ENCODE results near the gene SDCCAG8.
A peak's percentile ranks its signal among the peaks of the same experiment; 100 is the strongest.
"Not testable (repeated sequence)": the region's sequence is repeated elsewhere in the genome, so short reads cannot be mapped to it uniquely, and the experiment has no call there.

The SDCCAG8 gene

GRCh38 chr1:243332440-243332839 lies 76.6 kb downstream of the SDCCAG8 start:
- DNase-seq (ENCODE audit: low spot score) = no peak

GRCh38 chr1:243335292-243335691 lies 79.5 kb downstream of the SDCCAG8 start:
- no peak for DNase-seq (ENCODE audit: low spot score)

- DNase-seq (ENCODE audit: low spot score) = no peak
Observed at GRCh38 chr1:243336163-243336562, 80.3 kb downstream of the SDCCAG8 start.

- not testable (repeated sequence) for DNase-seq (ENCODE audit: low spot score)
Observed at GRCh38 chr1:243338848-243339247, 83.0 kb downstream of the SDCCAG8 start.

- no peak for DNase-seq (ENCODE audit: low spot score)
Observed at GRCh38 chr1:243341074-243341473, 85.2 kb downstream of the SDCCAG8 start.

GRCh38 chr1:243343970-243344937 lies 88.4 kb downstream of the SDCCAG8 start:
- peak; percentile 76 for DNase-seq (ENCODE audit: low spot score)

GRCh38 chr1:243345205-243345604 lies 89.4 kb downstream of the SDCCAG8 start:
- no peak for DNase-seq (ENCODE audit: low spot score)

GRCh38 chr1:243346016-243346415 lies 90.2 kb downstream of the SDCCAG8 start:
- DNase-seq (ENCODE audit: low spot score) = no peak

GRCh38 chr1:243346468-243346867 lies 90.6 kb downstream of the SDCCAG8 start:
- no peak for DNase-seq (ENCODE audit: low spot score)

GRCh38 chr1:243348331-243348730 lies 92.5 kb downstream of the SDCCAG8 start:
- DNase-seq (ENCODE audit: low spot score) = no peak

- no peak for DNase-seq (ENCODE audit: low spot score)
Observed at GRCh38 chr1:243349128-243349527, 93.3 kb downstream of the SDCCAG8 start.

- DNase-seq (ENCODE audit: low spot score) = no peak
Observed at GRCh38 chr1:243351337-243351736, 95.5 kb downstream of the SDCCAG8 start.

GRCh38 chr1:243354511-243355153 lies 98.8 kb downstream of the SDCCAG8 start:
- peak; percentile 43 for DNase-seq (ENCODE audit: low spot score)

GRCh38 chr1:243363832-243364231 lies 108.0 kb downstream of the SDCCAG8 start:
- no peak for DNase-seq (ENCODE audit: low spot score)

GRCh38 chr1:243364330-243364729 lies 108.5 kb downstream of the SDCCAG8 start:
- no peak for DNase-seq (ENCODE audit: low spot score)

GRCh38 chr1:243364866-243365265 lies 109.0 kb downstream of the SDCCAG8 start:
- no peak for DNase-seq (ENCODE audit: low spot score)

- DNase-seq (ENCODE audit: low spot score) = no peak
Observed at GRCh38 chr1:243367314-243367713, 111.5 kb downstream of the SDCCAG8 start.

GRCh38 chr1:243374412-243374811 lies 118.6 kb downstream of the SDCCAG8 start:
- no peak for DNase-seq (ENCODE audit: low spot score)

- no peak for DNase-seq (ENCODE audit: low spot score)
Observed at GRCh38 chr1:243375596-243375995, 119.8 kb downstream of the SDCCAG8 start.

- DNase-seq (ENCODE audit: low spot score) = no peak
Observed at GRCh38 chr1:243378669-243379068, 122.8 kb downstream of the SDCCAG8 start.

- no peak for DNase-seq (ENCODE audit: low spot score)
Observed at GRCh38 chr1:243379208-243379607, 123.4 kb downstream of the SDCCAG8 start.

- DNase-seq (ENCODE audit: low spot score) = no peak
Observed at GRCh38 chr1:243379706-243380105, 123.9 kb downstream of the SDCCAG8 start.

GRCh38 chr1:243388276-243388675 lies 132.4 kb downstream of the SDCCAG8 start:
- DNase-seq (ENCODE audit: low spot score) = no peak

Data from hematopoietic multipotent progenitor cell treated with erythropoietin and hydrocortisone succinate and interleukin-3 and kit ligand, for 15 days (in vitro differentiated cells).